ENCODE results near the gene TANC1. TPM values are rescaled to one million over a fixed set of nuclear protein-coding genes. Genes with fewer than 3 reads are reported as not detected.

The TANC1 gene
- polyA plus RNA-seq, 3 donors: 52.9 to 73.7 (median 54.5) TPM

- DNase-seq (ENCODE audit: extremely low read depth in 1 of 11, low read depth in 9 of 11, low spot score in 4 of 11): no peak
Observed at GRCh38 chr2:159043710-159044109, 75.3 kb downstream of the TANC1 start.

DNA sequence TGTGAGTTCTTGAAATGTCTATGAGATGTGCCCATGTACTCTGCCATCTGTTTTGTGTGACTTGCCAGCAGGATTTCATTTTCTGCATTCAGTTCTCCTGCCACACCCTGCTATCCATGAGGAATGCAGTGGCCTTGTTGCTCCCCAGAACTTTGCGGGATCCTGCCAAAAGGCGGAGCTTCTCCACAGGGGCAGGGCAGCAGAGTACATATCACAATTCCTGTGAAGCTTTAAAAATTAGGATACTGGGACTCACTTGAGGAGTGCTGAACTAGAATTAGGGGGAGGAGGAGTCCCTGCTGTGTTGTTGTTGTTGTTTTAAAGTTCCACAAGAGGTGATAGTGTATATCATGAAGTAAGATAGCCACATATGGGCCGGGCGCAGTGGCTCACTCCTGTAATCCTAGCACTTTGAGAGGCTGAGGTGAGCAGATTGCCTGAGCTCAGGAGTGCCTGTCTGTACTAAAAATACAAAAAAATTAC is 76.4 kb downstream of the TANC1 start:
- DNase-seq (ENCODE audit: extremely low read depth in 1 of 11, low read depth in 9 of 11, low spot score in 4 of 11): no peak

GRCh38 chr2:159045545-159046454 is 77.4 kb downstream of the TANC1 start:
- no peak for DNase-seq (ENCODE audit: extremely low read depth in 1 of 11, low read depth in 9 of 11, low spot score in 4 of 11)

GRCh38 chr2:159046966-159047365 is 78.5 kb downstream of the TANC1 start:
- DNase-seq (ENCODE audit: extremely low read depth in 1 of 11, low read depth in 9 of 11, low spot score in 4 of 11): no peak

GRCh38 chr2:159050426-159050825 is 82.0 kb downstream of the TANC1 start:
- no peak for DNase-seq (ENCODE audit: extremely low read depth in 1 of 11, low read depth in 9 of 11, low spot score in 4 of 11)

- DNase-seq (ENCODE audit: extremely low read depth in 1 of 11, low read depth in 9 of 11, low spot score in 4 of 11): no peak
Observed at GRCh38 chr2:159051133-159051532, 82.7 kb downstream of the TANC1 start.

DNA sequence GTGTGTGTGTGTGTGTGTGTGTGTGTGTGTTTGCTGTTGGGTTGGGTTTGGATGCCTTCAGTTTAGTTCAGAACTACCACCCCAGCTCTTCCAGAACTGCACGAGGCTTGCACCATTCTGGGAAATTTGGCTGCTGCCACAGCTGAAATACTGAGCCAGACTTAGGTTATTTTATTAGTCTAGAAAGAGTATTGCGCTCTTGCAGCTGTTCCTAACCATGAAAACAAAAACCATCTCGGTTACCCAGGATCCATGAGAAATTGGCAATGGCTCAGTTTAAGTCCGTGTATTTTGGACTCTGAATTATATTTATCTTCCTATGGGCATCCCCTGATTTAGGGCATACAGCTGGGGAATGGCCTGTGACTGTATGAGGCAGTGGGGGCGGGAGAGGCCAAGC is 83.2 kb downstream of the TANC1 start:
- no peak for DNase-seq (ENCODE audit: extremely low read depth in 1 of 11, low read depth in 9 of 11, low spot score in 4 of 11)

- DNase-seq (ENCODE audit: extremely low read depth in 1 of 11, low read depth in 9 of 11, low spot score in 4 of 11): no peak
Observed at GRCh38 chr2:159052157-159052601, 83.7 kb downstream of the TANC1 start.

DNA sequence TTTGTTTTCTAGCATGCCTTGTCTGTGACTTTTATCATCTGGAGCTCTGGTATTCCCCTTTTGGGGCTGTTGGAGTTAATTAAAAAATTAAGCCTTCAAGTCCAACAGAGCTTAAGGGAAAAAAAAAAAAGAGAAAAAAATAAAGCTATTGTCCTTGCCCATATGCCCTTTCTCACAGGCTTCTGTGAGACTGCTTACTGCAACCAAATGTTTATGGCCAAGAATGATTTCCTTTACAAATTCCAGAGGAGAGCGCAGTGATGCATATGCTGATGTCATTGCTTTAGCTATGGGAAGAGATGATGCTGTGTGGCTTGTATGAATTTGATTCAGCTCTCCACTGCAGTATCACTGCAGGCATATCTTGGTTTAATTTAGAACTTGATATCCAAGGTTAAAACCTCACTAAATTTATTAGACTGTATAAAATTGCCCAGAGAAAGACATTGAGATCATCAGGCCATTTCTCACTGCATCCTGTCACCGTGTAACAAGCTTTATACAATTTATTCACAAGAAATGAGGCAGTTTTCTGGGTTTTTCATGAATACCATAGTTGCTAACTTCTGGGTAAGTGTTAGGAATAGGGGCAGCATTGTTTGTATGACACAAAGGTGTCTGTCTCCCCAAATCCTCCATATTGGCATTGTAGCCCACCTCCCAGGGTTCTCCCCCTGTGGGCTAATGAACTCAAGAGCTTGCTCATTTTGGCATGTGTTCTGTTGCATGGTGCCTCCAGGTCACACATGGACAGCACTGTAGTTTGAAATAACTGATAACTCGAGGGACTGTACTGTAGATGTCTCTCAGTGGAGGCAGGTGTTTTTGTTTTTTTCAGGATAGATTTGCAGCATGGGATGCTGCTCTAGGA is 85.0 kb downstream of the TANC1 start:
- no peak for DNase-seq (ENCODE audit: extremely low read depth in 1 of 11, low read depth in 9 of 11, low spot score in 4 of 11)

GRCh38 chr2:159054032-159054334 is 85.5 kb downstream of the TANC1 start:
- DNase-seq (ENCODE audit: extremely low read depth in 1 of 11, low read depth in 9 of 11, low spot score in 4 of 11): no peak

DNA sequence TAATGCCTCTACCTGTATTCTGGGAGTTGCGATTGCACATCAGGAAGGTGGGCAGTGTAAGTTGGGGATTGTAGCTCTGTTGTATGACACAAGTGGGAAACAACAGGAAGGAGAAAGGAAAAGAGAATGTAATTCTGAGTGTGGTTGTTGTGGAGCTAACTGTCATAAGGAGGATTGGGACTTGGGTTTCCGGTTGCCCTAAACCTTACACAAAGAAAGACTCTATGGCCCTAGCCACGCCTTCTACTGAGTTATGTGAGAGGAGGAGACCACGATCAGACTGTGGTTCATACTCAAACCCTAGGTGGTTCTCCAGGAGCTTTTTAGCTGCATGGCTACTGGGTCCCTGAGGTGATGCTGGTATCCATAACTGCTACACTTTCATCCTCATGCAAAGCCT is 86.5 kb downstream of the TANC1 start:
- no peak for DNase-seq (ENCODE audit: extremely low read depth in 1 of 11, low read depth in 9 of 11, low spot score in 4 of 11)

- no peak for DNase-seq (ENCODE audit: extremely low read depth in 1 of 11, low read depth in 9 of 11, low spot score in 4 of 11)
Observed at GRCh38 chr2:159060518-159060917, 92.1 kb downstream of the TANC1 start.

GRCh38 chr2:159063677-159064076 is 95.2 kb downstream of the TANC1 start:
- no peak for DNase-seq (ENCODE audit: extremely low read depth in 1 of 11, low read depth in 9 of 11, low spot score in 4 of 11)

GRCh38 chr2:159064446-159065301 is 96.2 kb downstream of the TANC1 start:
- DNase-seq (ENCODE audit: extremely low read depth in 1 of 11, low read depth in 9 of 11, low spot score in 4 of 11): no peak

DNA sequence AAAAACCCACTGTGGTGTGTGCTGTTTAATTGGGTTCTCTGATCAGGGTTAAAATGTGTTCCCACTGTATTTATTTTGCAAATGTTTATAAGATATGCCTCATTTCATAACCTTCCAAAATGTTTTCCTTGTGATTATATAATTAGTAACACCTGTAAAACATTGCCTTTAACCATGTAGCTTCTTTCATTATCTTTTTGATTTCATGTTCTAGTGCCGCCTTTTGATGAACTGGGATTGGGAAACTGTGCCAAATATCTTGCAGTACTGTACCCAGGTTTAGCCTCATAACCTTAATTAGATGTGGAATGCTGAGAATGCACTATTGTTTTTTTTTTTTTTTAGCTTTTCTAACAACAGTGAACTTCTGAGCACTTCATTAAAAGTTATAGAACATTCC is 96.9 kb downstream of the TANC1 start:
- peak in 1 of 11 donors; percentile 46 for DNase-seq (ENCODE audit: extremely low read depth in 1 of 11, low read depth in 9 of 11, low spot score in 4 of 11)

- no peak for DNase-seq (ENCODE audit: extremely low read depth in 1 of 11, low read depth in 9 of 11, low spot score in 4 of 11)
Observed at GRCh38 chr2:159065891-159066290, 97.5 kb downstream of the TANC1 start.

DNA sequence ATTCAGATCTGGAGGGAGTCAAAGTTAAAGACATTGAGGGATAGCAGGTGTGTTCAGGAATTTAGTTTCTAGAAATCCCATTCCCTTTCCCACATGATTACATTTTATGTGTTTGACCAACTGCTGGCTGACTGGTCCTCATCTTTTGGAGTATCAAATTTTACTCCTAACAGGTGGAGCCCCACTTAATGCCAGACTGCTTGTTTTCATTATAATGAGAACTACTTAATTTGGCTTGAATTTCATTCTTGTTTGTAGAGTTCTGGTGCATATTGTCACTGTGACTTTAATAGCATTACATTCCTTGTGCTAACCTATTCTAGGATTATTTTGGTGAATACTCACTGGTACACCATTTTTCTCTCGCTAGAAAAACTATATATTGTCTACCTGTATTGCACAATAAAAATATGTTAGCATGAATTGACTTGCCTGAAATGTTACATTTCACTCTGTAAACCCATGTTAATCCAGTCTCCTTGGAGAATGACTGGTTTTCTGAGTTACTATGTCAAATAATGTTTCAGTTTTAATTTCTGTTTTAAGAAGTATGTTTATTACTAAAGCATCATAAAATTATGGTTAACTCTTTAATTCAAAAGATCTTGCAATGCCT is 98.2 kb downstream of the TANC1 start:
- DNase-seq (ENCODE audit: extremely low read depth in 1 of 11, low read depth in 9 of 11, low spot score in 4 of 11): peak in 2 of 11 donors; percentile 17 to 43

DNA sequence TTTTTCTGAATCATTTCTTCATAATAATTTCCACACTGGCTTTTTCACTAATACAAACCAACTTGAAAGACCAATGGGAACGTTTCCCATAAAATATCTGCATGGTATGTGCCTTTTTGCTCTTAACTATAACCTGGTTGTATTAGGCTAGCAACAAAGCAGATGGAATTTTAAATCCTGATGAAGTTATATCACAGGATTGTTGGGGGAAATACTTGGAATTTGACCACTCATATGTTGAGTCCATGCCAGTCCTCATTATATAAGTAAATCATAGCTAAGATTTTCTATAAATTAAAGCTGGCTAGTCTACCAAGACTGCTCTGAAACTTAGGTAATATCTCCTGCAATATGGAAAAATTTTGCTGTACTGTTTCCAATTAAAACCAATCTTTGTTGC is 99.5 kb downstream of the TANC1 start:
- DNase-seq (ENCODE audit: extremely low read depth in 1 of 11, low read depth in 9 of 11, low spot score in 4 of 11): no peak

DNA sequence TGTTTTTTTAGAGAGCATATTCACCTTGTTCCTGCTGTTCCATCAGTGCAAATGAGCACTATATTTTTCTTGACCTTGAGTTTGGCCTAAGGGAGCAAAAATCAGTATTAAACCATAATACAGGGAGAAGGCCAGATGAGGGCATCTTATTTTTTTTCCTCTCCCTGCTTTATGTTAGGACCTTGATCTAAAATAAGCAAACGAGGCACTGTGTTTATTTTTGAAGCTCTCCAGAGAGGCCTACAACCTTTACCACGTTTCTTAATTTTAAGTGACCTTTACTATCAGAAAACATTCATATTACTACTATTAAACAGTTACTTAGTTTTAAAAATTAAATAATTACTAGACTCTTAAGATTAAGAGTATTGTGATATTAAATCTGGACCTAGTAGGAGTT is 100.8 kb downstream of the TANC1 start:
- no peak for DNase-seq (ENCODE audit: extremely low read depth in 1 of 11, low read depth in 9 of 11, low spot score in 4 of 11)
